Glutamatergic neuron (in vitro differentiated cells): ENCODE results near the gene CD276. TPM values are rescaled to one million over a fixed set of nuclear protein-coding genes. Genes with fewer than 3 reads are reported as not detected.

Experiments
- DNase-seq: peaks from one replicate; pipeline ENCODE4 v3.0.0; 2022
- H3K27ac Mint-ChIP-seq: one replicate; pipeline ENCODE4 v1.8.0; 2020; ENCODE audit warnings: mild to moderate bottlenecking, mixed read lengths, inconsistent platforms; ENCODE audit not compliant: unreplicated experiment
- H3K27me3 Mint-ChIP-seq: one replicate; pipeline ENCODE4 v1.8.0; 2020; ENCODE audit warnings: mild to moderate bottlenecking, moderate library complexity, mixed read lengths, inconsistent platforms; ENCODE audit not compliant: unreplicated experiment
- H3K36me3 Mint-ChIP-seq: one replicate; pipeline ENCODE4 v1.8.0; 2020; ENCODE audit warnings: mild to moderate bottlenecking, mixed read lengths, inconsistent platforms; ENCODE audit not compliant: unreplicated experiment
- H3K4me1 Mint-ChIP-seq: one replicate; pipeline ENCODE4 v1.8.0; 2020; ENCODE audit warnings: mild to moderate bottlenecking, low read depth, mixed read lengths, inconsistent platforms; ENCODE audit not compliant: unreplicated experiment
- H3K4me3 Mint-ChIP-seq: one replicate; pipeline ENCODE4 v1.8.0; 2020; ENCODE audit warnings: mild to moderate bottlenecking, mixed read lengths, inconsistent platforms; ENCODE audit not compliant: unreplicated experiment
- H3K9me3 Mint-ChIP-seq: one replicate; pipeline ENCODE4 v1.8.0; 2020; ENCODE audit warnings: mild to moderate bottlenecking, moderate library complexity, mixed read lengths, inconsistent platforms; ENCODE audit not compliant: unreplicated experiment
- total RNA-seq: library from RNA; stranded (reverse); fragmentation: NEBNext Ultra II Directional; extraction: Animal tissue kit (Norgen Biotek cat#: 25700); gene quantifications from one replicate; pipeline ENCODE4 v1.2.1, GENCODE V29; 2021; ENCODE audit not compliant: unreplicated experiment
- TF ChIP-seq, protein P1 (sequence below): fragments of 200-600 bp; sonication (generic); IDR thresholded peaks from one replicate; pipeline ENCODE4 v1.5.0; 2021; ENCODE audit not compliant: partially characterized antibody, unreplicated experiment

The CD276 gene
- total RNA-seq, 1 donor from 2014 or later, result 192 TPM

DNA sequence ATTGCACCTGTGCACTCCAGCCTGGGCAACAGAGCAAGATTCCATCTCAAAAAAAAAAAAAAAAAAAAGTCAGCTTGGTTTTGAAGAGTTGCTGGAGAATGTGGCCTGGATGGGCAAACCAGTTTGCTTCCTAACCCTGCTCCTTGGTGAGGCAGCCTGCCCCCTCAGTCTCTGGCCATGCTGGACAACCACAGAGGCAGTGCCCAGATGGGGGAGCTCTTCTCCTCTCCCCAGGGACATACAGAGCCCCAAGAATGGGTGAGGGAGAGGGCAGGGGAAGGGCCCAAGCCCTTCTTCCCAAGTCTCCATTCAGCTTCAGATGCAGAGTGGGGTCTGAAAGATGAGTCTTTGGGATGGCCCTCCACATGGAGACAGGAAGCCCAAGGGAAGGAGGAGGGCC is 27.9 kb downstream of the CD276 start:
- Mint-ChIP-seq H3K27ac (no peak overlapping the region), H3K4me1 (no peaks in the 10 kb centered on the region), H3K36me3 (peaks cover 8% of the 10 kb centered on the region), H3K4me3 (no peak overlapping the region), H3K27me3 (peaks cover 3% of the 10 kb centered on the region), H3K9me3 (peaks cover 9% of the 10 kb centered on the region)
- TF ChIP-seq, protein P1, sequence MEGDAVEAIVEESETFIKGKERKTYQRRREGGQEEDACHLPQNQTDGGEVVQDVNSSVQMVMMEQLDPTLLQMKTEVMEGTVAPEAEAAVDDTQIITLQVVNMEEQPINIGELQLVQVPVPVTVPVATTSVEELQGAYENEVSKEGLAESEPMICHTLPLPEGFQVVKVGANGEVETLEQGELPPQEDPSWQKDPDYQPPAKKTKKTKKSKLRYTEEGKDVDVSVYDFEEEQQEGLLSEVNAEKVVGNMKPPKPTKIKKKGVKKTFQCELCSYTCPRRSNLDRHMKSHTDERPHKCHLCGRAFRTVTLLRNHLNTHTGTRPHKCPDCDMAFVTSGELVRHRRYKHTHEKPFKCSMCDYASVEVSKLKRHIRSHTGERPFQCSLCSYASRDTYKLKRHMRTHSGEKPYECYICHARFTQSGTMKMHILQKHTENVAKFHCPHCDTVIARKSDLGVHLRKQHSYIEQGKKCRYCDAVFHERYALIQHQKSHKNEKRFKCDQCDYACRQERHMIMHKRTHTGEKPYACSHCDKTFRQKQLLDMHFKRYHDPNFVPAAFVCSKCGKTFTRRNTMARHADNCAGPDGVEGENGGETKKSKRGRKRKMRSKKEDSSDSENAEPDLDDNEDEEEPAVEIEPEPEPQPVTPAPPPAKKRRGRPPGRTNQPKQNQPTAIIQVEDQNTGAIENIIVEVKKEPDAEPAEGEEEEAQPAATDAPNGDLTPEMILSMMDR, result no peak
- DNase-seq, result no peak

DNA sequence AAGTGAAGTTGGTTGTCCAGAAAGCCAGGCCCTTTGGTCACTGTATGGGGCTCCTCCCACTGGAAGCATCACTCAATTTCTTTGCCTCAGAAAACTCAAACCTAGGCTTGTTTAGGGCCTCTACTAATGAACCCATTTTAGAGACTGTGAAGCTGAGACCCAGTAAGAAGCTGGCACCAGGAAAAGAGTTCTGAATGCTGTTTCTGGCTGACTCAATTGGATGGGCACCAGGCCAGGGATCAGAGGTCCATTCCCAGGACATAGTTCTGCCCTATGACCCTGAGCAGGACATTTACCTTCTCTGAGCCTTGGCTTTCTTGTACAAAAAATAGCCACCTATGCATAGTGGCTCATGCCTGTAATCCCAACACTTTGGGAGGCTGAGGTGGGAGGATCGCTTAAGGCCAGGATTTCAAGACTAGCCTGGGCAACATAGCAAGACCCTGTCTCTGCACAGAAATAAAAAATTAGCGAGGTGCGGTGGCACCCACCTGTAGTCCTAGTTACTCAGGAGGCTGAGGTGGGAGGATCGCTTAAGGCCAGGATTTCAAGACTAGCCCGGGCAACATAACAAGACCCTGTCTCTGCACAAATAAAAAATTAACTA is 30.6 kb downstream of the CD276 start:
- peaks cover 6% of the 10 kb centered on the region for H3K9me3 Mint-ChIP-seq
- no peak for DNase-seq
- H3K27ac Mint-ChIP-seq, result no peak overlapping the region
- H3K36me3 Mint-ChIP-seq, result no peaks in the 10 kb centered on the region
- TF ChIP-seq, protein P1, result no peak
- no peaks in the 10 kb centered on the region for H3K27me3 Mint-ChIP-seq
- H3K4me1 Mint-ChIP-seq, result peaks cover 9% of the 10 kb centered on the region
- H3K4me3 Mint-ChIP-seq, result no peak overlapping the region

DNA sequence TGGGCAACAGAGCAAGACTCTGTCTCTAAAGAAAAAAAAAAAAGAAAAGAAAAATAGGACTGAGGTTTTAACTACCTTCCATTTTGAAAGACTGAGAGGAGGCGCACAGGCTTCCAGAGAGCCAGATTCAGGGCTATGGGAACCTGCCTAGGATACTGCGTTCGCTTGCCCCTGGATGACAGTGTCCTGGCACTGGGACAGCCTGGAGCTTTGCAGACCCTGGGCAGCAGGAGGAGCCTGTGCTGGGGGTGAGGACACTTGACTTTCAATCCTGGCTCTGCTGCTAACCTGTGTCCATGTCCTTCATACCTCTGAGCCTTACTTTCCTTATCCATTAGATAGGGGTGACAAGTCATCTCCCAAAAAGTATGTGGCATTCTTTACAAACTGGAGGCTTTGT is 31.2 kb downstream of the CD276 start:
- H3K27me3 Mint-ChIP-seq, result no peaks in the 10 kb centered on the region
- H3K27ac Mint-ChIP-seq, result no peak overlapping the region
- H3K4me1 Mint-ChIP-seq, result peaks cover 12% of the 10 kb centered on the region
- TF ChIP-seq, protein P1, result no peak
- no peaks in the 10 kb centered on the region for H3K36me3 Mint-ChIP-seq
- peaks cover 7% of the 10 kb centered on the region for H3K9me3 Mint-ChIP-seq
- no peak for DNase-seq
- H3K4me3 Mint-ChIP-seq, result no peak overlapping the region

DNA sequence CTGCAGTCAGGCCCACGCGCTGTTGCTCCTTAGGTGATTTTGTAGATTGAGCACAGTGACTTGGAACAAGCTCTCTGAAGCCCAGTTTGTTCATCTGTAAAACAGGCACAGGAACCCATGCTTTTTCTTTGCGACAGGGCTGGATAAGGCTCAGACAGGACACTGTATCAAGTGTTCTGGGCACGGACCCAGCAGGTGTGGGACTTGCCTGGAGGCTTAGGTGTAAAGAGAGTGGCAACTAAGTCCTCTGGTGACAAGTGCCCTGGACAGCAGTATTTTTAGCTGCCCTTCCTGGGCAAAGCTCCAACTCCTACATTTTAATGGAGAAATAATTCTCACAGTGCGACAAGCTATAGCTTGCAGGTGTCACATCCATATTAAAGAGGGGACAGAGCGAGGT is 32.2 kb downstream of the CD276 start:
- Mint-ChIP-seq H3K27me3 (no peaks in the 10 kb centered on the region), H3K4me1 (peaks cover 12% of the 10 kb centered on the region), H3K27ac (no peak overlapping the region), H3K9me3 (peaks cover 6% of the 10 kb centered on the region), H3K4me3 (no peak overlapping the region), H3K36me3 (no peaks in the 10 kb centered on the region)
- no peak for DNase-seq
- TF ChIP-seq, protein P1, result no peak

DNA sequence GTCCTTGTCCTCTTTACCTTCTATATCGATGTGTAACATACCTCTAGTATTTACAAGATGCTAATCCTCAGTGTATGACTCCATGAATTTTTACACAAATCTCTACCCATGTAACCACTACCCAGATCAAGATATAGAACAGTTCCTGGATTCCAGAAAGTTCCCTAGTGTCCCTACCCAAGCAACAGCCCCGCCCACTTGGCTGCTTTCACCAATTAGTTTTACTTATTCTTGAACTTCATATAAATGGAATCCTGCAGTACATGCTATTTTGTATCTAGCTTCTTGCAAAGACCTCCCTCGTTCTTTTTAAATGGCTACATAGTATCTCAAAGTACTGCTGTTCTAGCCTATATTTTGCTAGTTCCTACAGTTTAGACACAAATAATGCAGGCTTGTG is 33.0 kb downstream of the CD276 start:
- TF ChIP-seq, protein P1, result no peak
- Mint-ChIP-seq H3K27ac (no peak overlapping the region), H3K27me3 (no peaks in the 10 kb centered on the region), H3K4me3 (no peak overlapping the region), H3K9me3 (peaks cover 5% of the 10 kb centered on the region), H3K4me1 (peaks cover 12% of the 10 kb centered on the region), H3K36me3 (no peaks in the 10 kb centered on the region)
- DNase-seq, result no peak
